HL-60/S4 treated with phorbol 12-myristate 13-acetate at 8.2 ng/mL for 4 days and 3 days (cell line): ENCODE measurements around the gene SIRT2.
"Not testable (repeated sequence)": the region's sequence is repeated elsewhere in the genome, so short reads cannot be mapped to it uniquely, and the experiment has no call there.

Experiments used
- in situ Hi-C: fragments of 300-500 bp; cut with MboI; formaldehyde crosslinking; loops from 2 replicates; pipeline ENCODE4 v1.15.0; 2022; ENCODE audit warnings: low sequenced_read_pairs

Gene SIRT2

DNA sequence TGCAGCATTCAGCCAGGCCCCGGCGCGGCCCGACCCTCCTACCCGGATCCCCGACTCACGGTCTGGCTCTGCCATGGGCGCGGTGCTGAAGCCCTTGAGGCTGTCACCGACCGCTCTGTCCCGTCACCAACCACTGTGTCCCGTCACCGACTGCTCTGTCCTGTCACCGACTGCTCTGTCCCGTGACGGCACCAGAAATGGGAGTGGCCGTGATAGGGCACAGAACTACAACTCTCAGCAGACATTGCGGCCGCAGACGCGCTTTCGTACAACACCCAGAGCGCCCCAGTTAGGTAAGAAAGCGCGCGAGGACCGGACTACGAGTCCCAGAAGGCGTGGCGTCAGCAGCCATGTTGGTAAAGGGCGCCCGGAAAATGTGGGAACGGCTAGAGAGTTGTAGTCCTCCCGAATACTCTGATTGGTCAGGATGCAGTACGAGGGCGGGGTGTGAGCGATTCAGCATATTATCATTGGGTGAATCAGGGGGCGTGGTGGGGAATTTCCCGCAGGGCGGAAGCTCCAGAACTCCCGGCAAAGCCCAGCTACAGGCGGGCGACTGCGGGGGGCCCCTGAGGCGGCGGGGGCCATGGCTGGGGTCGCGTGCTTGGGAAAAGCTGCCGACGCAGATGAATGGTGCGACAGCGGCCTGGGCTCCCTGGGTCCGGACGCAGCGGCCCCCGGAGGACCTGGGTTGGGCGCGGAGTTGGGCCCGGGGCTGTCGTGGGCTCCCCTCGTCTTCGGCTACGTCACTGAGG, at the start of gene SIRT2, which contains the start of gene NFKBIB:
Gene SIRT2, minus strand, starts transcription at position 172 of the 755 bp plus-strand sequence. Its CDS starts 97 bp downstream, at position 75.
Gene NFKBIB, plus strand, starts transcription at position 523 of the 755 bp plus-strand sequence. Its CDS starts 64 bp downstream, at position 587.
- in situ Hi-C loops: loop anchor here (25.0 kb wide), 1 partner anchor 487 kb away; the partner anchor contains the start of gene FAM98C

DNA sequence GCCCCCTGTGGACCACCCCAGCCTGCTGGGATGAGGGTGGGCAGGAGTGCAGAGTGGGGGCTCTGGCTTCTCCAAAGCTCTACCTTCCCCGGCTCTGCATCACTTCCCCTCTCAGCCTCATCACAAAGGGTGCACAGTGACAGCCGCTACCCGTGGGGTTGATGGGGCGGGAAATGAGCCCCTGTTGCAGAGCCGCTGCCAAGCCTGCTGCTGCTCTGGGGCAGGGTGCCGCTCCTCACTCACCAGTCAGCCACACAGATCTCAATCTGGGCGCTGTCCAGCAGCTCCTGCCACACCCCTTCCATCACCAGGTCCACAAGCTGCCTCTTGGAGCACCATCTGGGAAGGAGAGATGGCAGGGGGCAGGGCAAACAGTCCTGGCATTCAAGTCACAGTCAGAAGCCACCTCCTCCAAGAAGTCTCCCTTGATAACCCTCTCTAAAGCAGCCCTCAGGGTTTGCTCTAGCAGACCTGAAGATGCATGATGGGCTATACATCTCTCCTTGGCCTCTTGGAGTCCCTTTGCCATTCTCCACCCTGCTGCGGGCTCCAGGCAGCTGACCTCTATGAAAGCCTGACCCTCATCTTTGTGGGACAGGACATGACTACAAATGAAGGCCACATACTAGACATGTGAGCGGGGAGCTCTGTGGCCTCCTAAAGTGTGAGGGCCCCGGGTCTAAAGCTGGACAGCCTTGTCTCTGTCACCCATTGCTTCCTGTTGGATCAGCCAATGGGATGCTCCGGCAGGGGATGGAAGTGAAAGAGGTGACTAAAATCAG, 47.0 kb upstream of the SIRT2 start:
- in situ Hi-C loops: no loop called here

DNA sequence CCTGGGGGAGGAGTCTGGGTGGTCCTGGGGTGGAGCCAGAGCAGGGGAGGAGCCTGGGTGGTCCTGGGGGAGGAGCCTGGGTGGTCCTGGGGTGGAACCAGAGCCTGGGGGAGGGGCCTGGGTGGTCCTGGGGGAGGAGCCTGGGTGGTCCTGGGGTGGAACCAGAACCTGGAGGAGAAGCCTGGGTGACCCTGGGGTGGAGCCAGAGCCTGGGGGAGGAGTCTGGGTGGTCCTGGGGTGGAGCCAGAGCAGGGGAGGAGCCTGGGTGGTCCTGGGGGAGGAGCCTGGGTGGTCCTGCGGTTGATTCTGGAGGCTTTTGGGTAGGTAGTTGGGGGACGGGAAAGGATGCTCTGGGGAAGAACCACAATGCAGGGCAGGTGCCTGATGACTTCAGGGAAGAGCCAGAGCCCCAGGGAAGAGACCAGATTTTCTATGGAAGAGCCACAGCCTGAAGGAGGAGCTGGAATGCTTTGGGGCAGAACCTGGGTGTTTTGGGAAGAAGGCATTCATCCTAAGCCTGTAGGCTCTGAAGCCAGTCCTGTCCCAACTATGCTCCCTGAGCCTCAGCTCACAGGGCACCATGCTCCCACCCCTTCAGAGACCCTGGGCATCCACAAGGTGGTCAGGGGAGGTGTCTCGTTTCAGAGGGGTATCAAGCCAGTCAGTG, 46.3 kb upstream of the SIRT2 start:
- in situ Hi-C loops: no loop called here

DNA sequence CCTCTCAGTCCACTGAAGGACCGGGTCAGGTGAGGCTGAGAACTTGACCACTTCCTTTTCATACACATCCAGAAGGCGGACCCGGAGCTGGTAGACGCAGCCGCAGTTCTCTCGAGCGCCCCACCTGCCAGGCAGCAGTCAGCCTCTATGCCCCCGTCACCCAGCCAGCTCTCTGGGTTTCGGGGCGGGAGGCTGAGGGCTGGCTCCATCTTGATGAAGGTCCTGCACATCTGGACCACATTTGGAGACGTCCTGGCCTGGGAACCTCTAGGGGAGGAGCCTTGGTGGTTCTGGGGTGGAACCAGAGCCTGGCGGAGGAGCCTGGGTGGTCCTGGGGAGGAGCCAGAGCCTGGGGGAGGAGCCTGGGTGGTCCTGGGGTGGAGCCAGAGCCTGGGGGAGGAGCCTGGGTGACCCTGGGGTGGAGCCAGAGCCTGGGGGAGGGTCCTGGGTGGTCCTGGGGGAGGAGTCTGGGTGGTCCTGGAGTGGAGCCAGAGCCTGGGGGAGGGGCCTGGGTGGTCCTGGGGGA, 45.6 kb upstream of the SIRT2 start:
- in situ Hi-C loops: no loop called here

DNA sequence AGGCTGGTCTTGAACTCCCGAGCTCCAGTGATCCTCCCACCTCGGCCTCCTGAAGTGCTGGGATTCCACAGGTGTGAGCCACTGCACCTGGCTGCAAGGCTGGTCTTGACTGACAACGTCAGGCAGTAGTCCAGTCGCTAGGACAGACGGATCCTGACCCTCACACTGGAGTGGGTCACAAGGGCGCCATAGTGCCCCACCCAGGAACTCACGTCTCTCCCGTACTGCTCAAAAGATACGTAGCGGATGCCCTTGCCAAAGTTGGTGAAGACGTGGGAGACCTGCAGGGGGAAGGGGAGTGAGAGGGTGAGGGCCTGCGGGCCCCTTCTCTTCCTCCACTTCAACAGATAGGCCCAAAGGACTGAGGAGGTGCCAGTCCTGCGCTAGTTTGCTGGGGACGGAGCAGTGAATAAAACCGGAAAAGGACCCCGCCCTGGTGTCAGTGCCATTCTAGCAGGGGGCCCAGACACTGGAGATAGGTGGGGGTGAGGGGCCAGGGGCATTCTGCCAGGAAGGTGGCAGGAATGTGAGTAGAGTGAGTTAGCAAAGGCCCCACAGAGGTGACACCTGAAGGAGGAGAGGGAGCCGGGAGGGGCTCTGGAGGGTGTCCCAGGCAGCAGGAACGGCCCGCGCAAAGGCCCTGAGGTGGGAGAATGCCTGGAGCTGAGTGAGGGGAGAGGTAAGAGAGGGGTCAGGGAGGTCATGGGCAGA, 43.2 kb upstream of the SIRT2 start:
- in situ Hi-C loops: no loop called here

DNA sequence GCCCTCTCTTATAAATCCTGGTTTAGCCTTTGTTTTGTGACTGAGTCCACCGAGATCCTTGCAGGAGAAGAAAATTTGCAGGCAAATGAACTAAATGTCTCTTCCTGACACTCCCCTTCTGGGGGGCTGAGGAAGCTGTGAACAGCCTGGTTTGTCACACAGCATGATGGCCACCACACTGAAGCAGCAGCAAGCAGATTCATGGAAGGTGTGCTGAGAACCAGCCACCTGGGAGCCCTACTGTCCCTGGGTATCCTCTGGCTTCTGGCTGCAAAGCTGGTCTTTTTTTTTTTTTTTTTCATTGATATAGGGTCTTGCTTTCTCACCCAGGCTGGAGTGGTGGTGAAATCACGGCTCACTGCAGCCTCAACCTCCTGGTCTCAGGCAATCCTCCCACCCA, 42.6 kb upstream of the SIRT2 start:
- in situ Hi-C loops: no loop called here

DNA sequence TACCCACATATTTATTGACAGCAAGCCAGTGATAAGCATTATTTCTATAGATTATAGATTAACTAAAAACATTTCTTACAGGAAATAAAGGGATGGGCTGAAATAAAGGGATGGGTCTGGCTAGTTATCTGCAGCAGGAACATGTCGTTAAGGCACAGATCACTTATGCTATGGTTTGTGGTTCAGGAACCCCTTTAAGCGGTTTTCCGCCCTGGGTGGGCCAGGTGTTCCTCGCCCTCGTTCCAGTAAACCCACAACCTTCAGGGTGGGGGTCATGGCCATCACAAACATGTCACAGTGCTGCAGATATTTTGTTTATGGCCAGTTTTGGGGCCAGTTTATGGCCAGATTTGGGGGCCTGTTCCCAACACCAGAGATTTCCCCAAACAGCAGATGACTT, 42.0 kb upstream of the SIRT2 start:
- in situ Hi-C loops: not testable (repeated sequence)

DNA sequence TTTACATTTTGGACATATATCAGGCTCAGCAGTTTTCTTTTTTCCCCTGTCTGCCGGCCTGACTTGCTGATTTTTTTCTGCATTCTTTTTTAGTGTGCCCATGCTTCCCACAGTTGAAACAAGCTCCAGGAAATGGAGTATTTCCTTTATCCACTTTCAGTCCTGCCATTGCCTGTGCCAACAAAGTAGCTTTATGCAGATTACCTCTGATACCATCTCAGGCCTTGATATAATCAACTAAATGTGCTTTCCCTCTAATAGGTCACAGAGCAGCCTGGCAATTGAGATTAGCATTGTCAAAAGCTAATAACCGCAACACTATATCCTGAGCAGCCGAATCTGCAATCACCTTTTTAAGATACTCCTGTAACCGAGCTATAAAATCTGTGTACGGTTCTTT, 40.5 kb upstream of the SIRT2 start:
- in situ Hi-C loops: no loop called here

DNA sequence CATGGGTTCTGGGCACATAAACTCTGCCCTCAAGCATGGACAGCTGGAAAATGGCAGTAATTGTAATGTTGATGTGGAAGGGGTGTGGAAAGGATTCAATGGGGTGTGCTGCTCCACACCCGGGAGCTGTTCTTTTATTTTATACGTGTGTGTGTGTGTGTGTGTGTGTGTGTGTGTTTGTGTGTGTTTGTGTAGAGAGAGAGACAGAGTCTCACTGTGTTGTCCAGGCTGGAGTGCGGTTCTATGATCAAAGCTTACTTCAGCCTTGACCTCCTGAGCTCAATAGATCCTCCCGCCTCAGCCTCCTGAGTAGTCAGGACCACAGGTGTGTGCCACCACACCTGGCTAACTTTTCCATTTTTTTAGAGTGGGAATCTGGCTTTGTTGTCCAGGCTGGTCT, 34.1 kb upstream of the SIRT2 start:
- in situ Hi-C loops: no loop called here

DNA sequence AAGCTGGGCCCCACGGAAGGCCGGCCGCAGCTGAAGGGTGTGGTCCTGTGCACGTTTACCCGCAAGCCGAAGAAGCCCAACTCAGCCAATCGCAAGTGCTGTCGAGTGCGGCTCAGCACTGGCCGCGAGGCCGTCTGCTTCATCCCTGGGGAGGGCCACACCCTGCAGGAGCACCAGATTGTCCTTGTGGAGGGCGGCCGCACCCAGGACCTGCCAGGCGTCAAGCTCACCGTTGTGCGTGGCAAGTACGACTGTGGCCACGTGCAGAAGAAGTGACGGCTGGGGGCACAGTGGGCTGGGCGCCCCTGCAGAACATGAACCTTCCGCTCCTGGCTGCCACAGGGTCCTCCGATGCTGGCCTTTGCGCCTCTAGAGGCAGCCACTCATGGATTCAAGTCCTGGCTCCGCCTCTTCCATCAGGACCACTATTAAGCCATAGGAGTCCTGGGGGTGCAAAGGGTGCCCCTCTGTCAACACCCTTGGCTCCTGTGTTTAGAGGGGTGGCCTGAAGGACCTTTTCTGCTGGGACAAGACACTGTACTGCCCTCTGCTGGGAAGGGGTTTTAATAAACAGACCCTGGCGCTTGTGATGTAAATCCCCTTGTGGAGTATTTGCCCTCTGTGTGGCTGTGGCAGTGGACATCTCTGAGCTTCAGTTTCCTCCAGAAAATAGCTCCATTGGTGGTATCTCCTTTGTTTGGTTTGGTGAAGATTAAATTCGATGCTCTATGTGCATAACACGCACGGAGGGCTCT, 33.2 kb upstream of the SIRT2 start:
- in situ Hi-C loops: no loop called here

DNA sequence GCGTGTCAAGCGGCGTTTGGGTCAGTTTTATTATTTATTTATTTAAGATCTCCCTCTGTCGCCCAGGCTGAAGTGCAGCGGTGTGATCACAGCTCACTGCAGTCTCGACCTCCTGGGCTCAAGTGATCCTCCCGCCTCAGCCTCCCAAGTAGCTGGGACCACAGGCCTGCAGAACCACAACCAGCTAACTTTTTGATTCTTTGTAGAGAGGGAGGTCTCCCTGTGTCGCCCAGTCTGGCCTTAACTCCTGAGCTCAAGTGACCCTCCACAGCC, 32.0 kb upstream of the SIRT2 start:
- in situ Hi-C loops: no loop called here

DNA sequence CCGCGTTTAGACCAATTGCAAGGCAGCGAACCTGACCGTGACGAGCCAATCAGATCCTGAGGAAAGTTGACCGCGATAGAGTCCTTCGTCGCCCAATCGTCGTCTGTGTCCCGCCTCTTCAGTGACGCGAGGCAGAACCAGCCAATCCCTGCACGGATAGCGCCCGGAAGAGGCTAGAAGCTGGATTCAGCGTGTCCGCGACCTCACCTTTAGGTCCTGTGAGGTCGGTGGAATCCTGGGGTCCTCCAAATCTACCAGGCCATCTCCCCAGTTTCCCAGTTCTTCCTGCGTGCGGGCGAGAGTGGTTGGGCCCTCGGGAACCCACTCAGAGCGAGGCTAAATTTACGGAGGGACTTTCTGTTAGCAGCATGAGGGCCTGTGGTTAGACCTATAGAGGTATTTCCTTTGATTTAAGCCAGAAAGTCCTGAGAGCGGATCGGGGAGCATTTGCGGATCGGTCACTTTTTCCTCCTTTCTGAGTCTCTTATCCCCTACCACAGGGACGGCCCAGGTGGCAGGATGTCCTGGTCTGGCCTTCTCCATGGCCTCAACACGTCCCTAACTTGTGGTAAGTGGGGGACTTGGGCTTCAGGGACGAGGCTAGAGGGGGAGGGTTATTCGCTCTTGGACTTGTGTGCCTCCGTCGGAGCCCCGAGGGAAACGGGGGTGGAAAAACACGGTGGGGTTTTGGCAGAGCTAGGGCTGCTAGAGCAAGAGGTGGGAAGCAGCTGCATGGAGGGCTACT, 31.5 kb upstream of the SIRT2 start, which contains the start of gene MRPS12:
Gene MRPS12, plus strand, starts transcription at position 169 of the 745 bp plus-strand sequence. Its CDS starts 351 bp downstream, at position 520.
- in situ Hi-C loops: no loop called here

DNA sequence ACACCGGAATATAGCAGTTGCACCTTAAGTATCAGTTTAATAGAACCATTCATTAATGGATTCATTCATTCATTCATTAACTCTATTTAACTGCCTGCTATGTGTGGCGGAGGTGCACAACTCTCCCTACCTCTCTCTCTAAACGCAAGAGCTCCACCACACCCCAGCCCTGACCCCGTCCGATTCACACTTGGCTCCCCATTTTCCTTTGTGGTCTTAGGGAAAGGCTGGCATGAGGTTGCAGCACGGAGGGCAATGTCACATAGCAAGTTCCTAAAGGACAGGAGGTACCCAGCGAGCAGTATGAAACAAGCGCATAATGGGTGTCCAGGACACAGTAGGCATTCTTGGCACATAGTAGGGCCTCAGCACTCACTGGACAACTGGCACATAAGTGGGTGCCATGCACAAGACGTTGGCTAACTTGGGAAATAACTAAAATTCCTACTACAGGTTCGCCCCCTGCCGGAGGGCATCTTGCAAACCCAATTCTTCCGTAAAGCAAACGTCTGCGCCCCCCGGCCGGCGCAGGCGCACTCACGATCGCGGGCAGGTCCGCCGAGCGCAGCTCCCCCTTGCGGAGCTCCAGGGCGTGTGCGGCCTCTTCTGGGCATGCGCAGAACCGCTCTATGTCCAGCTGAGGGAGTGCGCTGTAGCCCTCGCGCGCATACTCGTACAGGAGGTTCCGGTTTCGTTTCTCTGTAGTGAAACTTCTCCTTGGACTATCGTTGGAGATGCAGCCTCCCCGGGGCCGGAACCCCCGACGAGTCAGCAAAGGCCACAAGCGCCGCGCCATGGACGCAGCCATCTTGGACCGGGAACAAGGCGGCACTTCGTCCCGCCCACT, 30.7 kb upstream of the SIRT2 start, which contains the start of gene SARS2:
Gene SARS2, minus strand, starts transcription at position 835 of the 847 bp plus-strand sequence. Its CDS starts 27 bp downstream, at position 808.
- in situ Hi-C loops: no loop called here

DNA sequence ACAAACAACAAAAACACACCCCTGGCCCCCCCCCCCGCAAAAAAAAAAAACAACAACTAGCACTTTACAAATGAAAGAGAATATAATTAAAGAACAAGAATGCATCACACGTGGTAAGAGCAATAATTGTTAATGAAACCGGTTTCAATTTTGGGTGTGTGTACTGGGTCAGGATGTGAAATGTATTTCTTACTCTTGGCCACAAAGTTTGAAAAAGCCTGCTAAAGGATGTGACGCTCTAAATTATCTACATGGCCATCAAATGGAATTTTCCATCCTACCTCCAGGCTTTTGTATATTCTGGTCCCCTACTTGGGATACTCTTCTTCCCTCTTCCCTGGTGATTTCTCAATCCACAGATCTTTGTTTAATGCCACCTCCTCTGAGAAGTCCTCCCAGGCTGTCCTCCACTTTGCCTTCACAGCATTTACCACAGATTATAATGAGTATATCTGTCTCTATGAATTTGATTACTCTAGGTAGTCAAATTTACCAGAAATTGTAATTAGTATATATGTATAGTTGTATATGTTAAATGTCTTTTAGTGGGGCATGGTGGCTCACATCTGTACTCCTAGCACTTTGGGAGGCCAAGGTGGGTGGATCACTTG, 29.1 kb upstream of the SIRT2 start:
- in situ Hi-C loops: no loop called here

DNA sequence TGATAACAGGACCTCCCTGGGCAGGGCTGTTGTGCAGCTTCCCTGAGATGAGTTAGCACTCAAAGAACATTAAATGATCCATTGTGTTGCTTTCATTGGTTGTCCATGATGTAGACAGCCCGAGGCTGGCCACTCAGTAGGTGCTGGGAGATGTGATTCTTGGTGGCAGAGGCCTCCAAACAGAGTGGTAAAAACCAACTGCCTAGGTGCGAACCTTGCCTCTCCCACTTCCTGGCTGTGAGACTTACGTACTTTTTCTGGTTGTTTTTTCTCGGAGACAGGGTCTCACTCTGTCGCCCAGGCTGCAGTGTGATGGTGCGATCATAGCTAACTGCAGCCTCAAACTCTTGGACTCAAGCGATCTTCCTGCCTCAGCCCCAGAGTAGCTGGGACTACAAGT, 25.0 kb upstream of the SIRT2 start:
- in situ Hi-C loops: loop anchor here (25.0 kb wide), 1 partner anchor 512 kb away; the partner anchor contains the start of gene FAM98C

DNA sequence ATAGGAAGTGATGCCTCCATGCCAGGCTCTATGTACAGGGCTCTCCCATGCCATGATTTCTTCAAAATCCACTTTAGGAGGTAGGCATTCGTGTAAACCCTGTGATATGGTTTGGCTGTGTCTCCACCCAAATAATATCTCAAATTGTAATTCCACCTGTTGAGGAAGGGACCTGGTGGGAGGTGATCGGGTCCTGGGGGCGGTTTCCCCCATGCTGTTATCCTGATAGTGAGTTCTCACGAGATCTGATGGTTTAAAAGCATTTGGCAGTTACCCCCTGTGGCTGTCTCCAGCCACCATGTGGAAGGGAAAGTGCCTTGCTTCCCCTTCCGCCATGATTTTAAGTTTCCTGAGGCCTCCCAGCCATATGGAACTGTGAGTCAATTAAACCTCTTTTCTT, 23.1 kb upstream of the SIRT2 start:
- in situ Hi-C loops: loop anchor here (25.0 kb wide), 1 partner anchor 510 kb away; the partner anchor contains the start of gene FAM98C

DNA sequence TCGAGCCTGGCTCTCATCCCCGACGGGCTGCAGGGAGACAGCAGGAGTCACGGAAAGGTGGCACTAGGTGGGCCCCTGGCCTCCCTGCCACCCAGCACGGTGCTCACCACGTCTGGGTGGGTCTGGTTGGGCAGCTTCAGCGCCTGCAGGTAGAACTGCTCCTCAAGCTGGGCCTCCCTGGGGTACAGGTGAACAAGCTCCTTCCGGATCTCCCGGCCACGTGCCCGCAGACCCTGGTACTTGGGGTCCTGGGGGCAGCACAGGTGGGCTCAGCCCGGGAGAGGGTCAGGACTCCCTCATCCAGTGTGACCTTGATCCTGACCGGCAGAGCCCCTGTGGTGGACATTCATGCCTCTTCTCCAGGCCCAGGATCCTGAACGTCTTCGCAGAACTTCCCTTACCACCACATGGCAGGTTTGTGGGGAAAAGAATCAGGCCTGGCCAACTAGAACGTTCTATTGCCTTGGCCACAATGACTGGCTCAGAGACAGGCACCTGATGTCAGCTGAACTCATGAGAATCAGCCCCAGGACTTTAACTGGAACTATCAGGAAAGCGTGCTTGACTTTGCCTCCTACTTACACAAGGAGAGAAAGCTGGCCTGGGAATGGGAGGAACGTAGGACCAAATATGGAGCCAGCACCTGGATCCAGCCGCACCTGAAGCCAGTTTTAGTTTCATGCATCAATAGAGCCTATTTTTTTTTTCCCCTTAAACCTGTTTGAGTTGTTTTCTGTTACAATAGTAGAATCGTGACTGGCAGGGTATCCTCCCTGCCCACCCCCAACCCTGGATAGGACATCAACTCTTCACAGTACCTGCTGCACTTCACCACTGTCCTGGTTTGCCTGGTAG, 22.2 kb upstream of the SIRT2 start:
- in situ Hi-C loops: loop anchor here (25.0 kb wide), 1 partner anchor 509 kb away; the partner anchor contains the start of gene FAM98C
